GM23338 (cell line): ENCODE data around the gene IGSF21.

ENCODE experiments used
- CREB1 ChIP-seq: fragments of 250-450 bp; sonication (Bioruptor Pico); IDR thresholded peaks from 2 replicates; pipeline ENCODE4 v1.5.0; 2020; ENCODE audit warnings: low read depth, mild to moderate bottlenecking, moderate library complexity
- CTCF ChIP-seq, 2 experiments: fragments of 200-600 bp in 1 of 2; sonication (generic) in 1 of 2; conservative IDR thresholded peaks; 2 replicates each; pipeline versions ENCODE4 v1.5.1 to v1.6.1; 2016 to 2017; ENCODE audit warnings: antibody characterized with exemption in 2 of 2, low read depth in 2 of 2, mild to moderate bottlenecking in 2 of 2, moderate library complexity in 1 of 2
- EZH2 ChIP-seq: fragments of 200-600 bp; sonication (generic); IDR thresholded peaks from one replicate; pipeline ENCODE4 v1.8.0; 2017; ENCODE audit warnings: antibody characterized with exemption, mild to moderate bottlenecking, low read depth; ENCODE audit not compliant: unreplicated experiment
- EZH2phosphoT487 ChIP-seq: fragments of 200-600 bp; sonication (generic); IDR thresholded peaks from one replicate; pipeline ENCODE4 v1.8.1; 2018; ENCODE audit warnings: antibody characterized with exemption; ENCODE audit not compliant: unreplicated experiment
- NANOG ChIP-seq: IDR thresholded peaks from 2 replicates; pipeline ENCODE4 v1.6.1; 2016; ENCODE audit warnings: antibody characterized with exemption, borderline replicate concordance
- POLR2AphosphoS5 ChIP-seq: IDR thresholded peaks from 2 replicates; pipeline ENCODE4 v1.6.1; 2016; ENCODE audit warnings: antibody characterized with exemption, low read depth
- REST ChIP-seq: IDR thresholded peaks from one replicate; pipeline ENCODE4 v1.6.1; 2018; ENCODE audit warnings: antibody characterized with exemption; ENCODE audit not compliant: unreplicated experiment
- ZNF462 ChIP-seq: fragments of 250-450 bp; sonication (Bioruptor Pico); IDR thresholded peaks from 2 replicates; pipeline ENCODE4 v1.5.0; 2020; ENCODE audit warnings: mild to moderate bottlenecking, moderate library complexity

- TF ChIP-seq CTCF (conservative IDR thresholded peaks at IDR 0.05; ENCODE audit: low read depth in 2 of 2) = no peak
- TF ChIP-seq EZH2 = no peak
- TF ChIP-seq ZNF462 (CRISPR knock-in tag) = no peak
- TF ChIP-seq REST = no peak
- no peak for TF ChIP-seq NANOG
- no peak for TF ChIP-seq EZH2phosphoT487
- no peak for TF ChIP-seq CREB1
- no peak for TF ChIP-seq POLR2AphosphoS5
Measured at GRCh38 chr1:18110598-18110939, 3.0 kb downstream of the IGSF21 start.
